ENCODE measurements around the gene MSX1.
A peak's percentile ranks its signal among the peaks of the same experiment; 100 is the strongest.

The MSX1 gene

GRCh38 chr4:4875611-4876010 is 16.1 kb downstream of the MSX1 start:
- H3K4me1 ChIP-seq (ENCODE audit: low read length): no peaks in the 10 kb centered on the region
- H2AFZ ChIP-seq (ENCODE audit: low read length): no peak overlapping the region
- no peak overlapping the region for H3K4me3 ChIP-seq (ENCODE audit: low read length)
- H3K27ac ChIP-seq (ENCODE audit: low read length): no peak overlapping the region
- H3K9me2 ChIP-seq (replicated peaks; ENCODE audit: insufficient read depth, low read length): no peaks in the 10 kb centered on the region
- no peaks in the 10 kb centered on the region for H3K79me2 ChIP-seq (ENCODE audit: low read length)
- H3K4me2 ChIP-seq (ENCODE audit: low read depth, low read length): no peak overlapping the region
- peaks cover 22% of the 10 kb centered on the region for H3K27me3 ChIP-seq (replicated peaks; ENCODE audit: insufficient read depth, low read length)
- TF ChIP-seq, protein P1, sequence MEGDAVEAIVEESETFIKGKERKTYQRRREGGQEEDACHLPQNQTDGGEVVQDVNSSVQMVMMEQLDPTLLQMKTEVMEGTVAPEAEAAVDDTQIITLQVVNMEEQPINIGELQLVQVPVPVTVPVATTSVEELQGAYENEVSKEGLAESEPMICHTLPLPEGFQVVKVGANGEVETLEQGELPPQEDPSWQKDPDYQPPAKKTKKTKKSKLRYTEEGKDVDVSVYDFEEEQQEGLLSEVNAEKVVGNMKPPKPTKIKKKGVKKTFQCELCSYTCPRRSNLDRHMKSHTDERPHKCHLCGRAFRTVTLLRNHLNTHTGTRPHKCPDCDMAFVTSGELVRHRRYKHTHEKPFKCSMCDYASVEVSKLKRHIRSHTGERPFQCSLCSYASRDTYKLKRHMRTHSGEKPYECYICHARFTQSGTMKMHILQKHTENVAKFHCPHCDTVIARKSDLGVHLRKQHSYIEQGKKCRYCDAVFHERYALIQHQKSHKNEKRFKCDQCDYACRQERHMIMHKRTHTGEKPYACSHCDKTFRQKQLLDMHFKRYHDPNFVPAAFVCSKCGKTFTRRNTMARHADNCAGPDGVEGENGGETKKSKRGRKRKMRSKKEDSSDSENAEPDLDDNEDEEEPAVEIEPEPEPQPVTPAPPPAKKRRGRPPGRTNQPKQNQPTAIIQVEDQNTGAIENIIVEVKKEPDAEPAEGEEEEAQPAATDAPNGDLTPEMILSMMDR (IDR thresholded peaks at IDR 0.05; ENCODE audit: low read length): no peak
- TF ChIP-seq EZH2 (optimal IDR thresholded peaks at IDR 0.05; ENCODE audit: low read depth, low read length) (no peak), EZH2phosphoT487 (IDR thresholded peaks at IDR 0.05; ENCODE audit: low read length) (no peak)
- H3F3A ChIP-seq (ENCODE audit: insufficient read depth, low read length): no peaks in the 10 kb centered on the region
- H3K36me3 ChIP-seq (replicated peaks; ENCODE audit: insufficient read depth, low read length): no peaks in the 10 kb centered on the region
- H3K9me3 ChIP-seq (replicated peaks; ENCODE audit: insufficient read depth, low read length): no peaks in the 10 kb centered on the region
- H3K9ac ChIP-seq (ENCODE audit: low read length): no peak overlapping the region
- H4K20me1 ChIP-seq (ENCODE audit: insufficient read depth, low read length): no peaks in the 10 kb centered on the region
- no peak for DNase-seq

DNA sequence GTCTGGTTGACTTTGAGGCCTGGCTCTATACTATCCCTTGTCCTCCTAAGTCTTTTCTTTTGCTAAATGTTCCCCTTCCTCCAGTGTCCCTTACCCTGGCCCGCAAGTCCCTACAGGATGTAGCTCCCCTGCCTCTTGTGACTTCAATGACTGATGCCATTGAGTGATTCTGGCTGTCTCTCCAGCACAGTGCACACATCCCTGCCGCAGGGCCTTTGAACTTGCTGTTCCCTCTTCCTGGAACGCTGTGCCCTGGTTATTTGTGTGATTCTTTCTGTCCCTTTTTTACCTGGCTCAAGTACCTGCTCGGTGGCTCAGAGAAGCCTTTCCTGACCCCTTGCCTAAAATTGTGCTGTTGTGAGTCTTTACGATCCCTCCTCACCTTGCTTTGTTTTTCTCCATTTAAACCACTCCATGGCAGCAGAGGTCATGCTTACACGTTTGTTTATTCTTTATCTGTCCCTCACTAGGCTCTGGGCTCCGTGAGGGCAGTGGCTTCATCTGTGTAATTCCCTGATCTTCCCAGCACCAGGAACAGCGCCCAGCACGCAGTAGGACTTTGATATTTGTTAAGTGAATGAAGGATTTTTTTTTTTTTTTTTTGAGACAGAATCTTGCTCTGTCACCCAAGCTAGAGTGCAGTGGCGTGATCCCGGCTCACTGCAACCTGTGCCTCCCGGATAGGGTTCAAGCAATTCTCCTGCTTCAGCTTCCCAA is 17.6 kb downstream of the MSX1 start:
- no peak overlapping the region for H3K4me3 ChIP-seq (ENCODE audit: low read length)
- TF ChIP-seq, protein P1 (IDR thresholded peaks at IDR 0.05; ENCODE audit: low read length): no peak
- TF ChIP-seq EZH2 (optimal IDR thresholded peaks at IDR 0.05; ENCODE audit: low read depth, low read length) (no peak), EZH2phosphoT487 (IDR thresholded peaks at IDR 0.05; ENCODE audit: low read length) (no peak)
- H3K9me2 ChIP-seq (replicated peaks; ENCODE audit: insufficient read depth, low read length): no peaks in the 10 kb centered on the region
- no peak overlapping the region for H3K4me2 ChIP-seq (ENCODE audit: low read depth, low read length)
- no peak overlapping the region for H3K9ac ChIP-seq (ENCODE audit: low read length)
- DNase-seq: no peak
- H3K4me1 ChIP-seq (ENCODE audit: low read length): no peaks in the 10 kb centered on the region
- H3K36me3 ChIP-seq (replicated peaks; ENCODE audit: insufficient read depth, low read length): no peaks in the 10 kb centered on the region
- no peaks in the 10 kb centered on the region for H3K9me3 ChIP-seq (replicated peaks; ENCODE audit: insufficient read depth, low read length)
- H3F3A ChIP-seq (ENCODE audit: insufficient read depth, low read length): no peaks in the 10 kb centered on the region
- no peaks in the 10 kb centered on the region for H3K79me2 ChIP-seq (ENCODE audit: low read length)
- H4K20me1 ChIP-seq (ENCODE audit: insufficient read depth, low read length): no peaks in the 10 kb centered on the region
- H3K27me3 ChIP-seq (replicated peaks; ENCODE audit: insufficient read depth, low read length): peaks cover 7% of the 10 kb centered on the region
- no peak overlapping the region for H2AFZ ChIP-seq (ENCODE audit: low read length)
- H3K27ac ChIP-seq (ENCODE audit: low read length): no peak overlapping the region

GRCh38 chr4:4880492-4880891 is 21.0 kb downstream of the MSX1 start:
- Histone ChIP-seq H3K4me1 (ENCODE audit: low read length) (no peaks in the 10 kb centered on the region), H3K9me2 (replicated peaks; ENCODE audit: insufficient read depth, low read length) (no peaks in the 10 kb centered on the region), H3K9me3 (replicated peaks; ENCODE audit: insufficient read depth, low read length) (no peaks in the 10 kb centered on the region), H3K36me3 (replicated peaks; ENCODE audit: insufficient read depth, low read length) (no peaks in the 10 kb centered on the region), H3K79me2 (ENCODE audit: low read length) (no peaks in the 10 kb centered on the region), H3K27ac (ENCODE audit: low read length) (no peak overlapping the region), H3K27me3 (replicated peaks; ENCODE audit: insufficient read depth, low read length) (no peaks in the 10 kb centered on the region), H3F3A (ENCODE audit: insufficient read depth, low read length) (no peaks in the 10 kb centered on the region), H3K4me2 (ENCODE audit: low read depth, low read length) (no peak overlapping the region), H4K20me1 (ENCODE audit: insufficient read depth, low read length) (no peaks in the 10 kb centered on the region), H2AFZ (ENCODE audit: low read length) (no peak overlapping the region), H3K4me3 (ENCODE audit: low read length) (no peak overlapping the region), H3K9ac (ENCODE audit: low read length) (no peak overlapping the region)
- DNase-seq: no peak
- TF ChIP-seq EZH2 (optimal IDR thresholded peaks at IDR 0.05; ENCODE audit: low read depth, low read length): no peak
- no peak for TF ChIP-seq EZH2phosphoT487 (IDR thresholded peaks at IDR 0.05; ENCODE audit: low read length)
- TF ChIP-seq, protein P1 (IDR thresholded peaks at IDR 0.05; ENCODE audit: low read length): peak; percentile 18; the same call in 1 of the 2 replicates
